GM12892 (cell line): ENCODE results near the gene CCDC57.

ENCODE experiments used
- POLR2A ChIP-seq: IDR thresholded peaks from 2 replicates; pipeline ENCODE4 v1.6.1; 2011; ENCODE audit warnings: low read depth, low read length, control low read depth
- POLR2AphosphoS5 ChIP-seq: IDR thresholded peaks from 2 replicates; pipeline ENCODE4 v1.6.1; 2011; ENCODE audit warnings: low read depth, low read length, control low read depth
- TAF1 ChIP-seq: IDR thresholded peaks from 2 replicates; pipeline ENCODE4 v1.6.1; 2011; ENCODE audit warnings: low read depth, mild to moderate bottlenecking, control low read depth, low read length, borderline replicate concordance

GRCh38 chr17:82098939-82099763, 113.5 kb downstream of the CCDC57 start:
- TF ChIP-seq POLR2A, result peak; percentile 69; the same call in 1 of the 2 replicates
- TF ChIP-seq POLR2AphosphoS5, result no peak
- TF ChIP-seq TAF1, result no peak
